Glutamatergic neuron (in vitro differentiated cells): ENCODE data around the gene FARS2. TPM values are rescaled to one million over a fixed set of nuclear protein-coding genes. Genes with fewer than 3 reads are reported as not detected.

Experiments used
- DNase-seq: peaks from one replicate; pipeline ENCODE4 v3.0.0; 2022
- H3K27ac Mint-ChIP-seq: one replicate; pipeline ENCODE4 v1.8.0; 2020; ENCODE audit warnings: mild to moderate bottlenecking, mixed read lengths, inconsistent platforms; ENCODE audit not compliant: unreplicated experiment
- H3K27me3 Mint-ChIP-seq: one replicate; pipeline ENCODE4 v1.8.0; 2020; ENCODE audit warnings: mild to moderate bottlenecking, moderate library complexity, mixed read lengths, inconsistent platforms; ENCODE audit not compliant: unreplicated experiment
- H3K36me3 Mint-ChIP-seq: one replicate; pipeline ENCODE4 v1.8.0; 2020; ENCODE audit warnings: mild to moderate bottlenecking, mixed read lengths, inconsistent platforms; ENCODE audit not compliant: unreplicated experiment
- H3K4me1 Mint-ChIP-seq: one replicate; pipeline ENCODE4 v1.8.0; 2020; ENCODE audit warnings: mild to moderate bottlenecking, low read depth, mixed read lengths, inconsistent platforms; ENCODE audit not compliant: unreplicated experiment
- H3K4me3 Mint-ChIP-seq: one replicate; pipeline ENCODE4 v1.8.0; 2020; ENCODE audit warnings: mild to moderate bottlenecking, mixed read lengths, inconsistent platforms; ENCODE audit not compliant: unreplicated experiment
- H3K9me3 Mint-ChIP-seq: one replicate; pipeline ENCODE4 v1.8.0; 2020; ENCODE audit warnings: mild to moderate bottlenecking, moderate library complexity, mixed read lengths, inconsistent platforms; ENCODE audit not compliant: unreplicated experiment
- CTCF ChIP-seq: fragments of 200-600 bp; sonication (generic); IDR thresholded peaks from one replicate; pipeline ENCODE4 v1.5.0; 2021; ENCODE audit not compliant: partially characterized antibody, unreplicated experiment
- total RNA-seq: library from RNA; stranded (reverse); fragmentation: NEBNext Ultra II Directional; extraction: Animal tissue kit (Norgen Biotek cat#: 25700); gene quantifications from one replicate; pipeline ENCODE4 v1.2.1, GENCODE V29; 2021; ENCODE audit not compliant: unreplicated experiment

The FARS2 gene
- total RNA-seq, 1 donor from 2014 or later: 14.2 TPM

GRCh38 chr6:5718231-5718947 is 457.1 kb downstream of the FARS2 start:
- Mint-ChIP-seq H3K4me3 (no peak overlapping the region), H3K36me3 (peaks cover 12% of the 10 kb centered on the region), H3K27ac (no peak overlapping the region), H3K4me1 (no peaks in the 10 kb centered on the region), H3K27me3 (peaks cover 3% of the 10 kb centered on the region), H3K9me3 (peaks cover 3% of the 10 kb centered on the region)
- TF ChIP-seq CTCF: no peak
- DNase-seq: no peak

DNA sequence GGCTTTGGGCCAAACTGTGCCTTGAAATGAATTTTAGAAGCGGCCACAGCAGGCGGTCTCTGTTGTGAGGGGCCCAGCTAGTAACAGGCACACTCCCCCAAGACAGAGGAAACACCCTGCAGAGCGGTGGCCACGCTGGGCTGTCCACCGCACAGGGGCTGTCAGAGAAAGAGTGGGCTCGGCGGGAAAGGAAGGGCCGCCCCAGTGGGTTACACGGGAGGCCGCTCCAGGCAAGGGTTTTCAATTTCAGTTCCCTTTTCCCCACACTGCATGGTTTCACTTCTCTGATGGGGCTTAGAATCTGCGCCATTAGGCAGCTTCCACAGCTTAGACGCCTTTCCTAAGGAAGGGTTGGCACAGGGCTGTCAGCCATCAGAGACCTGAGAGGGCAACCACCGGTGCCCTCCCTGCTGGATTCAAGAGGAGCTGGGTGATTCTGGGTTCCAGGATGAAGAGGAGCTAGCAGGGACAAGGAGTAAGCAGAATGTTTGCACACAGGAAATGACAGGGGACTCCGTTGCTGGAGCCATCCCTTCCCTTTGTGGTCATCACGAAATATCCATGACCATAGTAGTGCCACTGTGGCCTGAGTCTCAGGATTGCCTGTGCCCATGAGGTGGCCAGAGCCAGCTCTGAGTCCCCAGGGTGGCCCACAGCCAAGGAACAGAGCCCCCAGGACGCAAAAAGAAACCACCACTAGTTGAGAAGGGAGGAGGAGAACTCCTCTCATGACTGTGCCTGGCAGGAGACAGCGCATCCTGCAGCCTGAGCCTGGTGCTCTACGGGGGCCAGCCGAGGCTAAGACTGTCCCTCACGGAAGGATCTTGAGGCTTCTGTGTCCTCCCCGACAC is 462.8 kb downstream of the FARS2 start:
- Mint-ChIP-seq H3K4me3 (no peak overlapping the region), H3K27me3 (peaks cover 7% of the 10 kb centered on the region), H3K27ac (no peak overlapping the region), H3K9me3 (no peaks in the 10 kb centered on the region), H3K4me1 (peaks cover 17% of the 10 kb centered on the region), H3K36me3 (no peaks in the 10 kb centered on the region)
- no peak for DNase-seq
- no peak for TF ChIP-seq CTCF

GRCh38 chr6:5724911-5725310 is 463.6 kb downstream of the FARS2 start:
- no peak overlapping the region for H3K27ac Mint-ChIP-seq
- peaks cover 7% of the 10 kb centered on the region for H3K27me3 Mint-ChIP-seq
- H3K4me1 Mint-ChIP-seq: peaks cover 23% of the 10 kb centered on the region
- no peak overlapping the region for H3K4me3 Mint-ChIP-seq
- no peaks in the 10 kb centered on the region for H3K36me3 Mint-ChIP-seq
- no peaks in the 10 kb centered on the region for H3K9me3 Mint-ChIP-seq
- no peak for DNase-seq
- TF ChIP-seq CTCF: no peak

- H3K4me1 Mint-ChIP-seq: peaks cover 28% of the 10 kb centered on the region
- DNase-seq: no peak
- H3K27ac Mint-ChIP-seq: peak overlapping the region; percentile 11
- no peaks in the 10 kb centered on the region for H3K36me3 Mint-ChIP-seq
- H3K27me3 Mint-ChIP-seq: peaks cover 7% of the 10 kb centered on the region
- no peaks in the 10 kb centered on the region for H3K9me3 Mint-ChIP-seq
- TF ChIP-seq CTCF: no peak
- H3K4me3 Mint-ChIP-seq: no peak overlapping the region
Measured at GRCh38 chr6:5726976-5727718, 465.8 kb downstream of the FARS2 start.
